Measurements from ENCODE around the gene PAGE4.

- TF ChIP-seq CTCF (IDR thresholded peaks at IDR 0.05) (no peak), POLR2A (IDR thresholded peaks at IDR 0.05) (no peak)
These were observed 19.2 kb downstream of the PAGE4 start for GRCh38 chrX:49848275-49848674.

Measured in thyroid gland (tissue), 4 donors.